Endothelial cell of hepatic sinusoid (primary cell): Measurements from ENCODE around the gene SH2D6.

ENCODE experiments used
- in situ Hi-C: cut with HindIII; loops from 2 replicates; pipeline ENCODE4 v1.10.0; 2017; ENCODE audit warnings: low sequenced_read_pairs

SH2D6 gene

DNA sequence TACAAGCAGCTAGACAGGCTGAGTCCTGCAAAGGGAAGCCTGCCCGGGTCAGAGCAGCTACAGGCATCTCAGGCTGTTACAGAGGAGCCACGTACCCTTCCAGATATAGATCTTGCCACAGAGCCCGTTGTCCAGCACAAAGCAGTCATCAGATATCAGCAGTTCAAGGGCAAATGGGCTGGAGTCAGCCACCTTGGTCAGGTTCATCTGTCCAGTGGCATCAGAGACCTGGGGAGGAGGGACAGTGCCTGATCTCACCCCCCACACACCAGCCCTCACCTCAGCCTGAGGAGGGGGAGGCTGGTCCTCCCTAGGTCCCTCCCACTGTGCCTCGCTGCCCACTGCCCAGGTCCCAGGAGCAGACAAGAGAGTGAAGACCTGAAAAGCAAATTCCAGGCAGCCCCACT lies 20.6 kb upstream of the SH2D6 start:
- in situ Hi-C loops: no loop called here

DNA sequence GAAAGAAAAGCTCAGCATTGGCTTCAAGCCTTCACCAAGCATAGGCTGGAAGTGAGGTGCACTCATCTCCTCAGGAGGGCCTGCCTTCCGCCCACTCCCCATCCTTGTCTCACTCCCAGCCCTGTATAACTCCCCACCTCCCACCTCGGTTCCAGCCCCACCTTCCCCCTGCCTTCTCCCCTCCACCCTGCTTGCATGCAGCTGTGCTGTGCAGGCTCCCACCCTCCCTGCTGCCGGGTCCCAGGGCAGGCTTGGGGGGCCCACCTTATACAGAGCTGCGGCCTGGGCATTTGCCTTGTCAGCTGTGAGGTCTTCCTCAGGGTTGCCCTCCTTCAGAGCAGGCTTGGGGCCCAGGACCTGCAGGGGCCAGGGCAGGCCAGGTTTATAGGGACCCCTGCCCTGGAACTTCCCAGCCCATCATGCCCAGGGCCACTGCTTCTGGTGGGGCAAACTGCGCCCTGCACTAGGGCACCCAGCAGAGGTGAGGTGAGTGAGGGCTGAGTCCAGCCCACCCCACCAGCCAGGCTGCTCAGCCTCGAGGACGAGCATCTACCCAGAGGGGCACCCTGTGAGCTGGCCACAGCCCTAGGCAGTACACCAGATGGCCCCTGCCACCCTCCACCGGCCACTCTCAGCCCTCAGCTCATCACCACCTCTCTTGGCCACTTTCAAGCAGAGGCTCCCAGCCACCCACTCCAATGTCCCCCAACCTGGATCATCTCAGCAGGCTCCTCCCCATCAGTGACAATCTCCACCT lies 19.9 kb upstream of the SH2D6 start:
- in situ Hi-C loops: no loop called here

DNA sequence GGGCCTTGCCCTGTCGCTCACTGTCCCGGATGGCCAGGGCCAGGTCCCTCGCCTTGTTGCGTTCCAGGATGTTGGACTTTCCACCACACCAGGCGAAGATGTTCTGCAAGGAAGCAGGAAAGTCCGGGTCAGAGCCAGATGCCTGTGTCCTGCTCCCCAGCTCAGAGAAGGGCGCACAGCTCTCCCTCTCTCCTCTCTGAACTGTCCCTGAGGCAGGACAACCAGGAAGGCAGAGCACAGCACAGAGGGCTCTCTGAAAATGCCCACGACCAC lies 19.4 kb upstream of the SH2D6 start:
- in situ Hi-C loops: no loop called here

DNA sequence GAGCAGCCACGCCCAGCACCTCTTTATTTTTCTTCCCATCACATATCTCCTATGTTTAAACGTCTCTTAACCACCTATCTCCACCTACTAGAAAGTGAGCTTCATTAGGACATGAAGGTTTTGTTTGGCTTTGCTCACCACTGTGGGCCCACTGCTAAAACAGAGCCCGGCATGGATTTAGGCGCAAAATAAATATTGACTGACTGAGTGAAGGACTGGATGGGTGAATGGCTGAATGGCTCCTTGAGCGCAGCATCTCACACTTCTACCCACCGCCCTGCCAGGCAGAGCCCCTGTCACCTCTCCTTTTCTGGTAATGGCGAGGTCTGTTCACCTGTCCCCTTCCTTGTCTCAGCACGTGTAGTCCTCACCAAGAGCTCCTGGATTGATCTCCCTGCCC lies 18.5 kb upstream of the SH2D6 start:
- in situ Hi-C loops: no loop called here

DNA sequence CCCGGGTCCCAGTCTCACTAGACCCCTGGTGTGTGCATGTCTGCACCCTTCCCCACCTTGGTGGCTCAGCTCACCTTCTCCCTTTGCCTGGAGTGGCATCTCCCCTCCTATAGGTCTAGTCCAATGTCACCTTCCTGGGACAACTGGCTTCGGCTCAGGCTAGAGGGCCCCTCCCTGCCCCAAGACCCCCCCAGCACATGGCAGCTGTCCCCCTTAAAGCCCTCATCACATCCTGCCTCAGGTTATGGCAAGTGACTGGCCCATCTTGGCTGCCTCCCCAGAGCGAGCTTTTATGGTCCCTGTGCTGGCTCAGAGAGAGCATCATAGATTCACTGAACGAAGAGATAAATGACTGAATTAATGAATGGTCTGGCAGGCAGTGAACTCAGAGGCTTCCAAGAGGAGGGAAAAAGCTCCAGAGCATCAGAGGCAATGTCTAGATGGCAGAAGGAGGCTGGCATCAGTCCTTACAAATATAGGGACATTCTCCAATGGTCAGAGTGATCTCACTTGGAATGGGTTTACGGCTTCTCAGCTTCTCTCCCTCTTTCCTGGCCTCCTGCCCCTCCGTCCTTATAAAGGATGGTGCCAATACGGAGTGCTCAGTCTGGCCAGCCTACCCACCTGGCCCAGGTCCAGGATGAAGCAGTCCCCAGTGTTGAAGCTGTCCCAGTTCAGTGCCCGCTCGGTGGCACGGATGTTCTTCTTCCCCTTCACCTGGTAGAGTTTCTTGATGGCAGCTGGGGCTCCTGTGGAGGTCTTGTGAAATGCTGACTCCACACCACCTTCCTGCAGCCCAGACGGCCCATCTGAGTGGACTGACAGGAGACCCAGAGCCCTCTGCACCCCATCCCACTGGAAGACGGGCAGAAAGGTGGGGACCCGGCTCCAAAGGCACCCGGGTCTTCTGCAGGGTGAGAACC lies 17.7 kb upstream of the SH2D6 start:
- in situ Hi-C loops: no loop called here

DNA sequence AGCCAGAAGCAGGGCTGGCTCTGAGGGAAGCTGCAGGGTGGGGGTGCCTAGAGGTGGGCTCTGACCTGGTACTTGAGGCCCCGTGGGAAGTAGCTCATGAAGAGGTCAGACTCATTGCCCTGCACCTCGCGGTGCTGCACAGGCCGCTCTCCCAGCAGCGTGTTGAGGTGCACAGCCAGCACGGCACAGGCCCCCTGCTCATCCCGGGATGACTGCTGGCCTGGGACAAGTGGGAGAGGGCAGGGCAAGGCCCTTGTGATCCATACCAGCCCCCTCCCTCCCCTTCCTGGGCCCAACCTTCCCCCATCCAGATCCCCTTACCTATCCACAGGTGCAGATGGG lies 17.1 kb upstream of the SH2D6 start:
- in situ Hi-C loops: no loop called here

DNA sequence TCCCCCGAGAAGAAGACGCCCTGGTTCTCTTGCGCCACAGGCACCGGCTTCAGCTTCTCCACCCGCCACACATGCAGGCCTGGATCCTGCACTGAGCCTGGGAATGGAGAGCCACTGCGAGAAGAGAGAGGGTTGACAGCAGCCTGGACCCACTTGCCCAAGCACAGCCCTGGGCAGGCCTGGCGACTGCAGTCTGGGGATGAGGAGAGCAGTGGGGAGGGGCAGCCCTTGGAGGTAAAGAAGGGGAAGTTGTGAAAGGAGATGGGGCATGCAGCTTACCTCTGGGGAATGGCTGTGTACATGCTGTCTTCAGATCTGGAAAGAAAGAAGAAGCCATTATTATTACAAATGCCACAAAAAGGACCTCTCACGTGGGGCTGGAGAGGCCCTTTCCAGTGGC lies 16.7 kb upstream of the SH2D6 start:
- in situ Hi-C loops: no loop called here

DNA sequence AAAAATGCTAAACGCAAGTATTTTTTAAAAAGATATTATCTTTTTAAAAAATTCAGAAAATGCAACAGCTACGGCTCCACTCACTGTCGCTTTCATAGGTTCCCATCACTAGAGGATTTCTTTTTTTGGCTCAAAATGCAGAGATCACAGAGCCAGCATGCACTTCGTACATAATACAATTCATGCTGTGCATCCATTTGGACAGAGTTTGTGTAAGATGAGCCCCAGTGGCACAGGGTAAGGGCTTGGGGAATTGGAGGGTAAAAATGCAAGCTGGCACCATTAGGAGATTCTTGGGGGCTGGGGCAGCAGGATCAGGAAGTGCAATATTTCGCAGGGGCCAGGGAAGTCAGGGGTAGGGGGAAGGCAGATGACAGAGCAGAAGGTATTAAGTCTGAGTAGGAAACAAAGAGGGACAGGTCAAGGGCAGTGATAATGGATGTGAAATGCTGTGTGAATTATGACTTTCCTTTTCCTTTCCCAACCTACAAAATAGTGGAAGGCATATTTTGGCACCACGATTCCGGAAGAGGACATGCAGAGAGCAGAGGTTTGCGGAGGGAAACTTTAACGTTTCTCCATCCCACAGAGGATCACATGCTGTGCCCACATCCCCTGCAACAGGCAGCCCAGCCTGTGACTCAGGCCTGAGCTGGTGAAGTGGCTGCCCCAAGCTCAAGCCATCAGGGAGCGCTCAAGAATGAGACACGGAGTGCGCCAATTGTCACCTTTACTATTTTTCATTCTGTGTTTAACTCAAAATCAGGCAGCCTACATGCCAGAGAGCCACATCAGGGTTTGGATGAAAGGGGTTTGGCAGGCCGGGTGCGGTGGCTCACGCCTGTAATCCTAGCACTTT lies 13.1 kb upstream of the SH2D6 start:
- in situ Hi-C loops: no loop called here

DNA sequence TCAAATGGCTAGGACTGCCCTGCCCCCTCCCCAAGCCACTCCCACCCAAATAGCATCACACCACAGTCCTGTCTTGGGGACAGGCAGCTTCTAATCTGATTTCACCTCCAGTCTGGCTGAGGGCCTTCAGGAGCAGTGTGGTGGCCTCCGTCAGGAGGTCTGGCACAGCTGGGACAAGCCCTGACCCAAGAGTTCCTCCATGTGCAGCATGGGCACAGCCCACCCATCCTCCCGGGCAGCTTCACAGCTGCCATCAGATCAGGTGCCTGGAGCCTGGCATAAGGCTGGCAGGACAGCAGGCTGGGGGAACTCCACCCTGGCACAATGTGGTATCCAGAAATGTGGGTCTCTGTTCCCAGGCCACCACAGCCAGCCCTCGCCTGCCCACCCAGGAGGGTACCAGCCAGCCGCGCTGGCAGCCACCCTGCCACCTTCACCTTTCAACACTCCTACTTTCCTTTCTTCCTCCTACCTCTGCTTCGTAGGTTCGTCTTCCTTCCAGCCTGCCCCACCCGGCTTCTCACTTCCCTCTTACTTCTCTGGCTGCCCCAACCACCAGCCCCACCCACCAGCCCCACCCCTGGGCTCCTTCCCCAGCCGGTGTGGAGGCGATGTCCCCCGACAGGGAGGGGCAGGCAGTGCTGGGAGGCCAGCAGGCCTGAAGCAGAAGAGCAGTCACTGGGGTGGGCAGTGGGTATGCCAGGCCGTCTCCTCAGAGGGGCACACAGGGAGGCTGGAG lies 8.5 kb upstream of the SH2D6 start, which contains the start of gene CAPG:
Gene CAPG (minus strand): TSS at position 522 of the 739 bp plus-strand sequence. CDS start 8,221 bp downstream, outside the sequence.
- in situ Hi-C loops: loop anchor here (5.0 kb wide), 2 partner anchors 83 to 127 kb away; partner anchors contain the start of genes MAT2A and TGOLN2

DNA sequence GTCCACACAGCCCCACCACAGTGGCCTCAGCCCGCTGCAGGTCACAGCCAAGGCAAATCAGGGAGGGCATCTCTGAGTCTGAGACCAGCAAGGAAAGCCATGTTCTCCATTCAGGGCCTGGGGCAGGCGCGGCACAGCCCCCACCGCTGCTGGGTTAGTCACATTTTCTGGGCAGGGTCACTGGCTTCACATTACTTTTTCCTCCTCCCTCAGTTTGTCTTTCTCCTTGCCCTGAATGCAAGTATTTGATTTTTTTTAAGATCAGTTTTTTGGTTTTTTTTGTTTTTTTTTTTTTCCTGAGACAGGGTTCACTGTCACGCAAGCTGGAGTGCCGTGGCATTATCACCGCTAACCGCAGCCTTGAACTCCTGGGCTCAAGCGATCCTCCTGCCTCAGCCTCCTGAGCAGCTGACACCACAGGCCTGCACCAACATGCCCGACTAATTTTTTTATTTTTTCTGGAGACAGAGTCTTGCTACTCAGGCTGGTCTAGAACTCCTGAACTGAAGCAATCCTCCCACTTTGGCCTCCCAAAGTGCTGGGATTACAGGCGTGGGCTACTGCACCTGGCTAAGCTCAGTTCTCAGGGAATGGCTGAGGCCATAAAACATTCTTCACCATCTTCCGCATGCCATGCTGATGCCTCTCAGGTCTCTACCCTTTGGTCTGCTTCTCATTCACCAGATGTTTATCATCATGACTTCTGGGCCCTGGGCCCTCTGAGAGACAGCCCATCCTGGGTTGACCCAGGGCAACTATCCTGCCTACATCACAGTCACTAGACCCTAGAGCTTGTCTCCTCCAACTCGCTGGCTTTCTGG lies 7.7 kb upstream of the SH2D6 start:
- in situ Hi-C loops: loop anchor here (5.0 kb wide), 2 partner anchors 83 to 127 kb away; partner anchors contain the start of genes MAT2A and TGOLN2

DNA sequence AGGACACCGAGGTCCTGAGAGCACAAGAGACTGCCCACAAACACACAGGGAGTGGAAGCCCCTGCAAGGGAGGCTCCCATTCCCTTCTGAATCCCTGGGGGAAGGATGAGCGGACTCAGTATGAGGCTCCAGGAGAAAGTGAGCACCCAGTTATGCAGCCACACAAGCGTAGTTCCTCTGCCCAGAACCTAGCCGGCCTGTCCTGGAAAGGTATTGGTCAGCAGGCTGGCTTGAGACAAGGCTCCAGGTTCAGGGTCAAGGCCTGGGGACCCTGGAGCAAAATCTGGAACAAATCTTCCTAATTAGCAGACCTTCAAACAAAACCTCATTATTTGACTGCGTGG lies 7.1 kb upstream of the SH2D6 start:
- in situ Hi-C loops: loop anchor here (5.0 kb wide), 2 partner anchors 84 to 126 kb away; partner anchors contain the start of genes MAT2A and TGOLN2

DNA sequence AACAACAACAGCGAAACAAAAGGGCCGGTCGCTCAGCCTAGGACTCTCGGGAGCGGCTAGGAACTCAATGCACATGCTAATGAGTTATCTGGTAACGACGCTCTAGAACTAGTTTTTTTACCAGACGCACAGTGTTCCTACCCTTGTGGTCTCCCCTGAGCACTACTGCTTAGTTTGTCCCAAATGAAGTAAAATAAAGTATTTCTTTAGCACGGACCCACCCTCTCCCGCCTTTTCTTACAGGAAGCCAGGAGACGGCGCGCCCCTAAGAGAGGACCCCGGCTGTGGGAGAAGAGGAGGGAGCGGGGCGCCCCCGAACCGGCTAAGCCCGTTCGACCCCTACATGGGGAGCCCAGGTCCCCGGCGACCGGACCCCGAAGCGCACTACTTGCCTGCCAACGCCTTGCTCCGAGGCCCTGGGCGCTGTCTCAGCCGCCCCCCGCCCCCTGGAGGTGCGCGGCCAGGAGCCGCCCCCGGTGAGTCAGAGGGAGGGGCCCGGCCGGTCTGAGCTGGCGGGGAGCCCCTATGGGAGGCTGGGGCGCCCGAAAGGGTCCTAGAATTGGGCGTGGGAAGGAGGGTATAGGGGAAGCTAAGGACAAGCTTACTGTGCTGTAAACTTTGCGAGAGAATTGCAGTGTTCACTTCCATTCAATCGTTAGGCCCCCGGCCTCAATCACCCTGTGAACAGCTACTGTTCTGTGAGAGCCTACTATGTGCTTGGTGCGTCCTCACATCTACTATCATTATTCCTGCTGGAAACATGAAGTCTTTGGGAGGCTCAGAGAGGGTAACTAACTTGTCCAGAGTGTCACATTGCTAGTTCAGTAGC lies 4.7 kb upstream of the SH2D6 start:
- in situ Hi-C loops: loop anchor here (5.0 kb wide), 2 partner anchors 87 to 123 kb away; partner anchors contain the start of genes MAT2A and TGOLN2

DNA sequence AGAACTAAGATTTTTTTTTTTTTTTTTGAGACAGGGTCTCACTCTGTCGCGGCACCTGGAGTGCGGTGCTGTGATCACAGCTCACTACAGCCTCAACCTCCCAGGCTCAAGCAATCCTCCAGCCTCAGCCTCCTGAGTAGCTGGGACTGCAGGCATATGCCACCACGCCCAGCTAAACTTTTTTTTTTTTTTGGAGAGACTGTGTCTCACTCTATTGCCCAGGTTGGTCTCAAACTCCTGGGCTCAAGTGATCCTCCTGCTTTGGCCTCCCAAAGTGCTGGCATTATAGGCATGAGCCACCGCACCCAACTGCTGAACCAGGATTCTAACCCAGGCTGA lies 4.1 kb upstream of the SH2D6 start:
- in situ Hi-C loops: loop anchor here (5.0 kb wide), 2 partner anchors 87 to 123 kb away; partner anchors contain the start of genes MAT2A and TGOLN2

DNA sequence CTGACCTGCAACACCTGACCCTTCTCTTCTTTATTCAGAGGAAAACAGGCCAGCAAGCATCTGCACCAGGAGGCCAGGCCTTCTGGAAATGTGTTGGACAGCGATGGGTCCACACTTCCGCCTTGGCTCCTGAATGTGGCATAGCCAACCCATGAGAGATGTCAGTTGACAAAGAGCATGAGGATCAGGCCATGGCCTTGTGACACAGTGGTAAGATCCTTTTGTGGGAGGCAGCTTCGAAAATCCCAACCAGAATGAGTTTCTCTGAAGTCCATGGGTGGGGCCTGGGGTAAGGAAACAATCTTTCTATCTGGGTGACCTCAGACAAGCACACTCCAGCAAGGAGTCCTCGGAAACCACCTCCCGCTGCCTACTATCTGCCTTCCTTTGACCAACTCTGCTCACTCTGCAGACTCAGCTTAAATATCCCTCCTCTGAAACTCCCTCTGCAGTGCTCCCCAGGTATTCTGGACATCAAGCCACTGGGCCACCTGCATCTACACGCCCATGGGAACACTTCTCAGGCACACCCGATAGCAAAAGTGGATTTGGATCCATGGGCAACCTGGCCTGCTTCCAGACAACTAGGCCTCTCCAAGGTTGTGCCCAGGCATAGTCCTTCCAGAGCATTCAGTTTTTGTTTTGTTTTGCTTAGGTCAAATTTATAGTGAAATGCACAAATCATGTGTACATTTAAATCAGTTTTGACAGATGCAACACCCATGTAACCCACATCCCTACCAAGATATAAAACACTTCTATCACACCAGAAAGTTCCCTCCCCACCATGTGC lies 3.6 kb upstream of the SH2D6 start:
- in situ Hi-C loops: loop anchor here (5.0 kb wide), 2 partner anchors 88 to 122 kb away; partner anchors contain the start of genes MAT2A and TGOLN2

DNA sequence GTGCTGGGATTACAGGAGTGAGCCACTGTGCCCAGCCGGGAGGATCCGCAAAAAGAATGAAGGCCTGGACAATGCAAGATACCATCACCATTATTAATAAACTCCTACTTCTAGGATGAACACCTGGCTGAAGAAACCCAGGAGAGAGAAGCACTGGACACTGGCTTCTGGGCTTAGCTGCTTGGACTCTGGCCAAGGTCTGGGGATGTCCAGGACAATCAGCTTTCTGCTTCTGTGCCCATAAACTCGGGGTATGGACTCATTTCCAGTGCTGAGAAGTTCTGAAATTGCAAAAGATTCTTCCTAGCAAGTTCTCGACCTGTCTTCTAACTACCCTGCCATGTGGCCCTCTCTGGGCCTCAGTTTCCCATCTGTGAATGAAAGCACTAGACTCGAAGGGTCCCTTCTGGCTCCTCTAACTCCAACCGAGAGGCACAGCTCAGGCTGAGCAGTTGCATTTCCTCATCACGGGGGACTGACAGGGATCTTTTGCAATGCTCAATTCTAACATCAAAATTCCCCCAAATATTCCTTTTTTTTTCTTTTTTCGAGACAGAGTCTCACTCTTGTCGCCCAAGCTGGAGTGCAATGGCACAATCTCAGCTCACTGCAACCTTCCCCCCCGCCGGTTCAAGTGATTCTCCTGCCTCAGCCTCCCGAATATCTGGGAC lies 2.4 kb upstream of the SH2D6 start:
- in situ Hi-C loops: no loop called here

DNA sequence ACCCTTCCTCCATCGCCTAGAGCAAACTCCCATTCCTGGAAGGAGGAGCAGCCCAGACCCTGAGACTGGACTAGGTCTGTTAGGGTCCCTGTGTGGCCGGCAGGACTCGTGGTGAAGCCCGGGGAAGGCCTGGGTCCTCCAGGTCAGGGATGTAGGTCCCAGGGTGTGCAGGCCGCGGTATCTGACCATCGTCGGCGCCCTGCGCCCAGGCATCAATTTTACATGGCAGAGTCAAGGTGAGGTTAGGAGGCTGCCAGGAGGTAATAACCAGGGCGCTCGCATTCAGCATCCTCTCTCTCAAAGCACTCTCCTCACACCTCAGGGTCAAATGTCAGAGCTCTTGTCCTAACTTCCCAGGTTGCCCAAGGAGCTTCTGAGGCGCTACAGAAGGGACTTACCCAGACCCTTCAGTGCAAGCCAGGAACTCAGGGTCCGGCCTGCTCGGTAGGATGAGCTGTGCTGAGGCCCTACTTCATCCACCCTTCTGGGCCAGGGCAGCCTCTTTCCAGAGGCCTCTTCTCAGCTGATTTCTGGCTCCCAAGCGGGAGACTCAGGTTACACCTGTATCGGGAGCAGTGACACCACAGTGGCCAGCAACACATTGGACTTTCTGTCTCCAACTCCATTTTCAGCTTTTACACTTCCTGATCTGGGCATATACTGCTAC lies 628 bp downstream of the SH2D6 start:
- in situ Hi-C loops: no loop called here
